SHP77 treated with DMSO at 0.1 percent for 48 hours (cell line): ENCODE measurements around the gene SLC25A2.
A peak's percentile ranks its signal among the peaks of the same experiment; 100 is the strongest.
"Not testable (repeated sequence)": the region's sequence is repeated elsewhere in the genome, so short reads cannot be mapped to it uniquely, and the experiment has no call there.

ENCODE experiments used
- DNase-seq: peaks from one replicate; lab custom pipeline; 2025; lab: John Stamatoyannopoulos, UW

The SLC25A2 gene

DNA sequence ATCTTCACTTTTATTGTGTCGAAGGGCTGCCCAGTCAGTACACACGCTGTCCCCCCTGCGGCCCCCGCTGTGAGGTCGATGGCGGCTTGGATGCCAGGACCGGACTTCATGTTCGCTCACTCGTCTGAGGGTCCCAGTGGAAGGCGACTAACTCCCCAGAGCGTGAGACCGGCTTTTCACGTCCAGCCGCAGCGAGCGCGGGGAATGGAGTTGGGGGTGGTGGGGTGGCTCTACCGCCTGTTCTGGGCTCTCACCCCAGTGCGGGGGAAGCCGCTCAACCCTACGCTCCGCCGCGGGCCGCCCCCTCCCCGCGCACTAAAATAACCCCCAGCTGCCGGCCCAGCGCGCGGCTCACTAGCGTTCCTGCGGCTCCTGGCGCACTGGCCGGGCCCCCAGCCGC lies at the start of gene SLC25A2:
SLC25A2 (minus strand) TSS at position 294 of the 400 bp plus-strand sequence; CDS start at position 110, 184 bp downstream.
- DNase-seq: no peak

DNA sequence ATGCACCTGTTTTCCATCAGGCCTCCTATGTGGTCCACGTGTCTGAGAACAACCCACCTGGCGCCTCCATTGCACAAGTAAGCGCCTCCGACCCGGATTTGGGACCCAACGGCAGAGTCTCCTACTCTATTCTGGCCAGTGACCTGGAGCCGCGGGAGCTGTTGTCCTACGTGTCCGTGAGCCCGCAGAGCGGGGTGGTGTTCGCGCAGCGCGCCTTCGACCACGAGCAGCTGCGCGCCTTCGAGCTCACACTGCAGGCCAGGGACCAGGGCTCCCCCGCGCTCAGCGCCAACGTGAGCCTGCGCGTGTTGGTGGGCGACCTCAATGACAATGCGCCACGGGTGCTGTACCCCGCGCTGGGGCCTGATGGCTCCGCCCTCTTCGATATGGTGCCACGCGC lies 47.7 kb upstream of the SLC25A2 start:
- no peak for DNase-seq

DNA sequence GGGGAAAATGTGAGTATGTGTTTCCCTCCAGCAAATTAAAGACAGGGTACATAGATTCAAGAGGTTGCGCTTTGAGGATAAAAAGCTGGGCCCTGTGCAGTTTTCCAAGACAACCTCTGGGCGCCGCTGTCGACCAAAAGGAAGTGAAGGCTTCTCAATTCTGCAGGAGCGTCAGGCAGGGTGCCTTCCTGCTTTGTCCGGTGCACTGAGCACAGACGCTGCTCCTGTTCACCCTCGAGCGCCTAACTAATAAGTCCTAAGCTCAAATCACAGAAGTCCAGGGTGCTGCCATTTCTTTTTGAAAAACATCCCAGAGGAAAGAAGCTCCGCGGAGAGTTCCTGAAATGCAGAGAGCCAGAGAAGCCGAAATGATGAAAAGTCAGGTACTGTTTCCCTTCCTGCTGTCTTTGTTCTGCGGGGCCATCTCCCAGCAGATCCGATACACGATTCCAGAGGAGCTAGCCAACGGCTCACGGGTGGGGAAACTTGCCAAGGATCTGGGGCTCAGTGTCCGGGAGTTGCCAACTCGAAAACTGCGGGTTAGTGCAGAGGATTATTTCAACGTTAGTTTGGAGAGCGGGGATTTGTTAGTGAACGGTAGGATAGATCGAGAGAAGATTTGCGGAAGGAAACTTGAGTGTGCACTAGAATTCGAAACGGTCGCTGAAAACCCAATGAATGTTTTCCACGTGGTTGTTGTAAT lies 46.2 kb upstream of the SLC25A2 start, which contains the start of gene PCDHGB1:
PCDHGB1 (plus strand) TSS at position 183 of the 703 bp plus-strand sequence; CDS start at position 345, 162 bp downstream.
- DNase-seq: no peak

DNA sequence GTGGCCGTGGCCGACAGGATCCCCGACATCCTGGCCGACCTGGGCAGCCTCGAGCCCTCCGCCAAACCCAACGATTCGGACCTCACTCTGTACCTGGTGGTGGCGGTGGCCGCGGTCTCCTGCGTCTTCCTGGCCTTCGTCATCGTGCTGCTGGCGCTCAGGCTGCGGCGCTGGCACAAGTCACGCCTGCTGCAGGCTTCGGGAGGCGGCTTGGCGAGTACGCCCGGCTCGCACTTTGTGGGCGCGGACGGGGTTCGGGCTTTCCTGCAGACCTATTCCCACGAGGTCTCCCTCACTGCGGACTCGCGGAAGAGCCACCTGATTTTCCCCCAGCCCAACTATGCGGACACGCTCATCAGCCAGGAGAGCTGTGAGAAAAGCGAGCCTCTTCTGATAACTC lies 42.2 kb upstream of the SLC25A2 start:
- DNase-seq: not testable (repeated sequence)

DNA sequence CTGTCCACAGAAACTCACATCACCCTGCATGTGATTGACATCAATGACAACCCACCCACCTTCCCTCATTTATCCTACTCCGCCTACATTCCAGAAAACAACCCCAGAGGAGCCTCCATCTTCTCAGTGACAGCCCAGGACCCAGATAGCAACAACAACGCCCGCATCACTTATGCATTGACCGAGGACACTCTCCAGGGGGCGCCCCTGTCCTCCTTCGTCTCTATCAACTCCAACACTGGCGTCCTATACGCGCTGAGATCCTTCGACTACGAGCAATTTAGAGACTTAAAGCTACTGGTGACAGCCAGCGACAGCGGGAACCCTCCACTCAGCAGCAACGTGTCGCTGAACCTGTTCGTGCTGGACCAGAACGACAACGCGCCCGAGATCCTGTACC lies 41.5 kb upstream of the SLC25A2 start:
- no peak for DNase-seq

DNA sequence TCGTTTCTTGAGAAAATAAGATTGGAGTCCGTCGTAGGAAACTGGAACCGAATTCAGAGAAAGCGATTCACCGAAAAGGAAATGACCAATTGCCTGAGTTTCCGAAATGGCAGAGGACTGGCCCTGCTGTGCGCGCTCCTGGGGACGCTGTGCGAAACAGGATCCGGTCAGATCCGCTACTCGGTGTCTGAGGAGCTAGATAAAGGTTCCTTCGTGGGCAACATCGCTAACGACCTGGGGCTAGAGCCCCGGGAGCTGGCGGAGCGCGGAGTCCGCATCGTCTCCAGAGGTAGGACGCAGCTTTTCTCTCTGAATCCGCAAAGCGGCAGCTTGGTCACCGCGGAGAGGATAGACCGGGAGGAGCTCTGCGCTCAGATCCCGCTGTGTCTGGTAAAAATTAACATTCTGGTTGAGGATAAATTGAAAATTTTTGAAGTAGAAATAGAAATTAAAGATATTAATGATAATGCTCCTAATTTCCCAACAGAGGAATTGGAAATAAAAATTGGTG lies 40.2 kb upstream of the SLC25A2 start:
- DNase-seq: no peak

DNA sequence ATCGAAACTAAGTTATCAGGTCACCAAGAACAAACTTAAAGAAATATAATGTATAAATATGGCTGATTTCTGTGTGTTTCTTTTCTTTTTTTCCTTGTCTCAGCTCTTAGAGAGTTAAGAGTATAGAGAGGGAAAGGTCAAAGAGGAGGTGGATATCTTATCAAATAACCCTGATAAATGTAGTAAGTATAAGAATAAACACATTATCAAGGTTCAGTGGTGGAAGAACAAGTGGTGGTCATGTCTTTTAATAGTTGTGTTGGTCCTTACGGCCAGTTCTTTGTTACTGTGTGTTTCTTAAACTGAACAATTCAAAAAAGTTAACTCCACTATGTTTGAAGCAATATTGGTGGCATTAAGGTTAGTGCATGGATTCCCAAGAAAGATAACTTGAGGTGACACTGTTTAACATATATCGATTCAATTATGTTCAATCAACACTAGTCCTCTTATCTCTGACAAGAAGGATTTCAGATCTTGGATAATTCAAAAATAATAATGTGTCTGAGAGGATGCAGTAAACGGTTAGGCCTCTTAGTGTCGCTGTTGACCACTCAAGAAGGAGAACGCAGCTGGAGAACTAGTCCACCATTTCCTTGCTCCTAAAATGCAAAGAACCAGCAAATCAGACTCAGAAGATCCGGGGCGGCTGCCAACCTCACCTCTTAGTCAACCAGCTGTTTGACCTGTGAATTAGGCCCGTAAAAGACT lies 39.5 kb upstream of the SLC25A2 start, which contains the start of gene PCDHGA3:
PCDHGA3 (plus strand) TSS at position 588 of the 711 bp plus-strand sequence. CDS start 205 bp downstream, outside the sequence.
- DNase-seq: no peak

DNA sequence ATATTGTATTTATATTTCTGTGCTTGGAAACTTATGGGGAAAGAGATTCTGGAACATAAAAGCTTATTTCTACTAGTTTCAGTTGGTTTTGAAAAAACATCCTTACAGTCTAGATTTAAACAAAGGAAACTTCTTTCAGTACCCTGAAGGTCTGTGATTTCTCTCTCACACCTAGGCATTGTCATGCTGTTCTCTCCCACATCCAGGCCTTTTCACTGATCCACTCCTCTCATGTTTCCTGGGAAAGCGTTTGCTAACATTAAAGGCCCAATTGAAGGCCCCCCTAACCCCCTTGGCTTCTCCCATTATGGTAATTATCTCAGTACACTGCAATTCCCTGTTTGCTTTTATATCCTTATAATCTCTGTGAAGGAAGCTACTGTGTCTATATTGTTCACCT lies 38.9 kb upstream of the SLC25A2 start:
- no peak for DNase-seq

DNA sequence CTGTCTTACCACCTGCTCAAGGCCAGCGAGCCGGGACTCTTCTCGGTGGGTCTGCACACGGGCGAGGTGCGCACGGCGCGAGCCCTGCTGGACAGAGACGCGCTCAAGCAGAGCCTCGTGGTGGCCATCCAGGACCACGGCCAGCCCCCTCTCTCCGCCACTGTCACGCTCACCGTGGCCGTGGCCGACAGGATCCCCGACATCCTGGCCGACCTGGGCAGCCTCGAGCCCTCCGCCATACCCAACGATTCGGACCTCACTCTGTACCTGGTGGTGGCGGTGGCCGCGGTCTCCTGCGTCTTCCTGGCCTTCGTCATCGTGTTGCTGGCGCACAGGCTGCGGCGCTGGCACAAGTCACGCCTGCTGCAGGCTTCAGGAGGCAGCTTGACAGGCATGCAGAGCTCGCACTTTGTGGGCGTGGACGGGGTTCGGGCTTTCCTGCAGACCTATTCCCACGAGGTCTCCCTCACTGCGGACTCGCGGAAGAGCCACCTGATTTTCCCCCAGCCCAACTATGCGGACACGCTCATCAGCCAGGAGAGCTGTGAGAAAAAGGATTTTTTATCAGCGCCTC lies 37.0 kb upstream of the SLC25A2 start:
- not testable (repeated sequence) for DNase-seq

DNA sequence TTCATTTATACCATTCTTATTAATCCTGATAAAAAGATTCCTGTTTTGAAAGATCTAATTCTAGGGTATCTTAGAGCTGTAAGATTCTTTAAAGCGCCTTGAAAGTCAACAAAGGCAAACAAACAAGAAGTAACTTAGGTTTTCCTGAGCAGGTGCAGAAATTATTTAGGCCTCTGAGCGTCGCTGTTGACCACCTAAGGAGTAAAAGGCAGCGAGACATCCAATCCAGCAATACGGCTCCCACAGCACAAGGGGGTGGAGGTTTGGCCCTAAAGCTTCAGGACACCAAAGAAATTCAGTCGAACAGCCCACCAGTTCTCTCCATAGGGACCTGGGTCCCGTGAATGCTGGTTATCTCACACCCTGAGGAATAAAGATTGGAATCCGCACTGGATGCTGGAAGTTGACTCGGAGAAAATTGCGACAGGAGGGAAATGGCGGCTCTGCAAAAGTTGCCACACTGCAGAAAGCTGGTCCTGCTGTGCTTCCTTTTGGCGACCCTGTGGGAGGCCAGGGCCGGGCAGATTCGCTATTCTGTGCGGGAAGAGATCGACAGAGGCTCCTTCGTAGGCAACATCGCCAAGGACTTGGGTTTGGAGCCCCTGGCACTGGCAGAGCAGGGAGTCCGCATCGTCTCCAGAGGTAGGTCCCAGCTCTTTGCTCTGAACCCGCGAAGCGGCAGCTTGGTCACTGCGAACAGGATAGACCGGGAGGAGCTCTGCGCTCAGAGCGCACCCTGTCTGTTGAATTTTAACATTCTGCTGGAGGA lies 34.9 kb upstream of the SLC25A2 start, which contains the start of gene PCDHGA2:
PCDHGA2 (plus strand) TSS at position 223 of the 769 bp plus-strand sequence.
- no peak for DNase-seq

DNA sequence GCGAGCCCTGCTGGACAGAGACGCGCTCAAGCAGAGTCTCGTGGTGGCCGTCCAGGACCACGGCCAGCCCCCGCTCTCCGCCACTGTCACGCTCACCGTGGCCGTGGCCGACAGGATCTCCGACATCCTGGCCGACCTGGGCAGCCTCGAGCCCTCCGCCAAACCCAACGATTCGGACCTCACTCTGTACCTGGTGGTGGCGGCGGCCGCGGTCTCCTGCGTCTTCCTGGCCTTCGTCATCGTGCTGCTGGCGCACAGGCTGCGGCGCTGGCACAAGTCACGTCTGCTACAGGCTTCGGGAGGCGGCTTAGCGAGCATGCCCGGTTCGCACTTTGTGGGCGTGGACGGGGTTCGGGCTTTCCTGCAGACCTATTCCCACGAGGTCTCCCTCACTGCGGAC lies 28.7 kb upstream of the SLC25A2 start:
- DNase-seq: not testable (repeated sequence)

DNA sequence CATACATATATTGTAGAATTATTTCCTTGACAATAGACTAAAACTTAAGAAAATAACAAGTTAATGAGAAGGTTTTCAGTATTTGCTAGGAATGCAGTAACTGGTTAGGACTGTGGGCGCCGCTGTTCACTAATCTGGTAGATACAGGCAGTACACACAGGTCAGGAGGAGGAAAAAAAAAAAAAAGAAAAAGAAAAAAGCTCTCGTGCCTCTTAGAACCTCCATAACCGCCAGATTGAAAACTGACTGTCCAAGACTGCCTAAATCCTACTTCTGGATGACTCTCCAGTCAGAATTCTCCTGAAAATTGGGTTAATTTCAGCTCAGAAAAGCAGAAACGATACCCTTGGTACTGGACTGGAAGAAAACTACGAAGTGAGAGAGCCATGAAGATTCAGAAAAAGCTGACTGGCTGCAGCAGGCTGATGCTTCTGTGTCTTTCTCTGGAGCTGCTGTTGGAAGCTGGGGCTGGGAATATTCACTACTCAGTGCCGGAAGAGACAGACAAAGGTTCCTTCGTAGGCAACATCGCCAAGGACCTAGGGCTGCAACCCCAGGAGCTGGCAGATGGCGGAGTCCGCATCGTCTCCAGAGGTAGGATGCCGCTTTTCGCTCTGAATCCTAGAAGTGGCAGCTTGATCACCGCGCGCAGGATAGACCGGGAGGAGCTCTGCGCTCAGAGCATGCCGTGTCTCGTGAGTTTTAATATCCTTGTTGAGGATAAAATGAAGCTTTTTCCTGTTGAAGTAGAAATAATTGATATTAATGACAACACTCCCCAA lies 26.6 kb upstream of the SLC25A2 start, which contains the start of gene PCDHGA1:
PCDHGA1 (plus strand) TSS at position 216 of the 782 bp plus-strand sequence.
- no peak for DNase-seq

DNA sequence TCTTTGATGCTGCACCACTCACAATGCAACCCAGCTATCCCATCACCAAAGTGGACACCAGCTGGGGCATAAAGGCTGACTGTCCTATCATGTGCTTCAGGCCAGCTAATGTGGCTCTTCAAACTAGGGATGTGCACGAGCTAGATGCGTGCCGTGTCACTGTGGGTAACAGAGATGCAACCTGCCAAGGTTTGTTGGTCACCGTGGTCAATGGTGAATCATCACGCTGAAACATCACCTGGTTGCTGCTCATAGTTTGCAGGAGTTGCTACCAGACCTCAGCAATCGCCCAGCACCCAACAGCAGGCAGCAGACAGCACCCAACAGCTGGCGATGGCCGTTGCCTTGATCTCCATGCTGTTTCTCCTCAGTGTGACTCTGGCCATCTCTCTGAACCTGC lies 24.4 kb upstream of the SLC25A2 start:
- no peak for DNase-seq

DNA sequence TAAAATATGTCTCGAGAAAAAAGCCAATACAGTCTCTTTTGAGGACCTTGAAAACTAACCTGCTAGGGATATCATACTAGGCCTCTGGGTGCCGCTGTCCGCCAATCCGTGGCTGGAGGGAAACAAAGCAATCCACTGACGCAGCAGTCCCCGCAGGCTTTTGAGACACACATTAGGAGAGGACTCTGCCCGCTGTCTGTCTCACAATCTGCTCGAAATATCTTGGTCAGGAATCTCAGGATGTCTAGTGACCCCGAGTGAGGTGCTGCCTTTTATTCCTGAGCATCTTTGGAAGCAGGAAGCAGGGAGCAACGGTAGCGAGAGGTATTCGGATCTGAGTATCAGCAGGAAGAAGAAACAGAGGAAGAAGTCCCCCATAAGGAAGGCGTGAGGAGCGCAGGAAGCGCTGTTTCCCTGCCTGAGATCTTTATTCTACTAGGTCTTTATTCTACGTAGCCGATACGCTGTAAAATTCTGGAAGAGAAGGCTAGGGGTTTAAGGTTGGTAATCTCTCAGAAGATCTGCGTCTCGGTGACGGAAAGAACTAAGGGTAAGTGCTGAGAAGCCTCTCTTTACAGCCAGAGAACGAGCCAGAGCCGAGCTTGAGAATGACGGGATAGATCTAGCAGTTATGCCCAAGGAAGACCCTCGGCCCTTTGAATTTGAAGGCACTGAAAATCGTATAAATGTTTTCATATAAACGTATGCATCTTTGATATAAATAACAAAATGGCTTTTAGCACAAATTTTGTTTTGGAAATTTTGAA lies 22.4 kb upstream of the SLC25A2 start:
- DNase-seq: peak; percentile 58

DNA sequence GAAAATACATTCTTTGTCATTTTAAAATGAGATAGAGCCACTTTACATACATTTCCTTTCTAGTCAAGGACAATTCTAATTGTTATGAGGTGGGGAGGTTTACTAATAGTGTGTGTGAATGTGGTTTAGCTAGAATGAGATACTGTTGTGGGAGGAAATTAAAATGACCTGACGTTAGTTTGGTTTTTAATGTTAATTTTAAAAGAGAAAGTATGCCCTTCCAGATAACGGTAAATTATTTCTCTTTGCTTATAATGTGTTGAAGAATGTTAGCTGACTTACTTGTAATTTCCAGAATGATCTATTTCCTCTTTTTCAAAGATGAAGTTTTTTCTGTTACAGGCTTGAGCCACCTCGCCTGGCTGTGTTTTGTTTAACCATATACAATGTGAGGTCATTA lies 18.4 kb upstream of the SLC25A2 start:
- no peak for DNase-seq

DNA sequence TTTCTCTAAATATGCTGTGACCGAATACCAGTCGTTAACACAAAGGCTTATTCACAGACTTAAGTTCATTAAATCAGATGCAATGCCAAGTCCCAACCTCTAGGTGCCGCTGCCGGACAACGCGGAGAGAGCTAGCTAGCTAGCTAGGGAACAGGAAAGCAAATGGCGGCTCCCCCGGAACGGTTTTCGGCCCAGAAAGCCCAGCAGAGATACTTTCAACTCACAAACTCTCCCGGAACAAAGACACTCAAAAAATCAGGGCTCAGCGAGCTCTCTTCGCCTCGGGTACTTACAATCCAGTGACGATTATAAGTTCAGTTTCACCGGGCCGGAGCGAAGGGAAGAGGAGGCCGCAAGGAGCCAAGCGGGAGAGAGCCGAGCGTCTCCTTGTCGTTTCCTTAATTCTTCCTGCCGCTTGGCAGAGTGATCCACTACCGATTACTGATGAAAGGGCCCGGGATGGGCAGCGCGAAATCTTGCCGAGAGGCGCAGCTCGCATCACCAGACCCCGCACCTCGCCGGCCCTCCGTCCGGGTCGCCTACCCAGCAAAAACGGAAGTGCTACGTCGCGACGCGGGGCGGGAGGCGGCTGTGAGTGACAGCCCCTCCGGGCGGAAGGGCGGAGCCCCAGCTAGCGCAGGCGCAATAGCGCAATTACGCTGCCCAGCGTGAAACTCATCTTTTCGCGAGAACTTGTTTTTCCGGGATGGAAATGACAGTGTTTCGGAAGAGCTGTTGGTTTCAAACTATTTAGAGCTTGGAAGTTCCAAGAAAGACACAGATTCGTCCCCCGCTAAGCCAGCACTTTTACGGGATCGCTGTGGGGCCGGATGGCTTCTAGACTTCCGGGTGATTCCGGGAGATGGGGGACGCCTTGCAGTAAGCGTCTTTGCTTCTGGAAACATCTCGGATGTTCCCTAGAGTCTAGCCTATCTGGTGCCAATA lies 16.6 kb upstream of the SLC25A2 start, which contains the start of gene TAF7:
TAF7 (minus strand) TSS at position 560 of the 945 bp plus-strand sequence. CDS start 740 bp downstream, outside the sequence.
- peak; percentile 75 for DNase-seq

DNA sequence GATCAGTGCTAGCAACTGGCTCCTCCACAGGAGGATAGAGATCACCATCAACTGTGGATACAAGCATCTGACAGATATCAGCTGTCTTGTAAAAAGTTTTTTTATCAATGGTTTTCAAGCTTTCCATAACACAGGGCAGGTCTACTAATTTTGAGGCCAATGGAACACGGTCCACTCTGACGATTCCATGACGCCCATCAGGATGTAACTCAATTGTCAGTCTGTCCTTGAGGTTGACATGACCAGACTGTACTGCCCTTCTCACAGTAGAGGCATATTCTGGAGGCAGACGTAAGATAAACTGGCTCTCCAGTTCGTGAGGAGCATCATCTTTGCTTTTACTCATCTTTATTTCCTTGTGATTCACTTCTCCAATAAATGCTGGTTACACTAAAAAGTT lies 15.8 kb upstream of the SLC25A2 start:
- DNase-seq: no peak

DNA sequence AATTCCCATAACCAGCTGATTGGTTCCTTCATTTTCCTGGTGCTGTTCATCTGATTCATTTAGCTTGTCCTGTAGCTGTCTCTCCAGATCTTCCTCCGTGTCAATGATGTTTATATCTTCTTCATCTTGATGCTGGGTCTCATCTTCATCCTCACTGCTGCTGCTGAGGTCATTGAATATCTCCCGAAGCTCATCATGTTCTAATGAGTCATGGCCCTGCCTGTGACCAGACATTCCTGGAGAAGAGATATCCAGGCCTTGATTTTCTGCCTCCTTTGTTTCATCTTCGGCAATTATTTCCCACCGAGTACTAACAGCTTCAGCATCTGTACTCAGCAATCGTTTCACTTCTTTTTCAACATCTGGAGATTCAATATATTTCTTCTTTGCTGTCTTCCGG lies 15.4 kb upstream of the SLC25A2 start:
- DNase-seq: no peak

DNA sequence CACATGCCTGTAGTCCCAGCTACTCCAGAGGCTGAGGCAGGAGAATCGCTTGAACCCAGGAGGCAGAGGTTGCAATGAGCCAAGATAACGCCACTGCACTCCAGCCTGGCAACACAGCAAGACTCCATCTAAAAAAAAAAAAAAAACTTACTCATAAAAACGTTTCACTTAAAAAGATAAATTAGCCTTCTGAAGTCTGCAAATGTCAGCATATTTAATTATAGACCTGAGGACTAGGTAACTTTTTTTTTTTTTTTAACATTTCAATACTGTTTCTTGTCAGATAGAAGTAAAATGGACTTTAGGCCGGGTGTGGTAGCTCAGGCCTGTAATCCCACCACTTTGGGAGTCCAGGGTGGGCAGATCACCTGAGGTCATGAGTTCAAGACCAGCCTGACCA lies 13.1 kb upstream of the SLC25A2 start:
- not testable (repeated sequence) for DNase-seq
